ENCODE results near the gene BTBD7. TPM values are rescaled to one million over a fixed set of nuclear protein-coding genes. Genes with fewer than 3 reads are reported as not detected.

BTBD7 gene
- total and polyA plus RNA-seq, 2 donors (not counting 3 experiments of a cell fraction or from before 2014, with no cell fraction given), result 20.9 to 50.2 TPM

DNA sequence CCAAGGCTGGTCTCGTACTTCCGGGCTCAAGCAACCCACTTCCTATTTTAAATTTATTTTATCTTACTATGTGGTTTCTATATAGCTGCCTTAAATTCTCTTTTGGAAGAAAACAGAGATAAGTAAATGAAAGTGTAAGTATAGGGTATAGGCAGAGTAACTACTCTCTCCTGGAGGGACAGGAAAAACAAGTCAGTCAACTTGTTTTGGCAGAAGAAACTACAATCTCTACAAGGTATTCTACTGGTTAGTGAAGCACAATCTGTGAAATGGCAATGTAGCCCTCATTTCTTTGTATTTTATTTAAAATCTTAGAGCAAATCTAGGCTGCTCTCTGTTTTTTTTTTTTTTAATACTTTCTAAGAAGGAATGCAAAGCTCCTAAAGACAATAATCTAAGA, 70.4 kb downstream of the BTBD7 start:
- TF ChIP-seq POLR2AphosphoS5 (IDR thresholded peaks at IDR 0.05; ENCODE audit: insufficient read depth, low read depth, low read length) (no peak), JUN (IDR thresholded peaks at IDR 0.05; ENCODE audit: borderline replicate concordance, insufficient read depth, insufficient read length, low read depth) (no peak), GATA2 (IDR thresholded peaks at IDR 0.05; ENCODE audit: insufficient read depth, insufficient read length, low read depth, low read length) (no peak), MYC (IDR thresholded peaks at IDR 0.05; ENCODE audit: low read depth, low read length) (no peak), EZH2 (IDR thresholded peaks at IDR 0.05; ENCODE audit: borderline replicate concordance, low read depth, low read length, severe bottlenecking) (no peak), POLR2A (IDR thresholded peaks at IDR 0.05; ENCODE audit: low read depth, low read length) (no peak)
- TF ChIP-seq, protein P1, sequence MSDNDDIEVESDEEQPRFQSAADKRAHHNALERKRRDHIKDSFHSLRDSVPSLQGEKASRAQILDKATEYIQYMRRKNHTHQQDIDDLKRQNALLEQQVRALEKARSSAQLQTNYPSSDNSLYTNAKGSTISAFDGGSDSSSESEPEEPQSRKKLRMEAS (IDR thresholded peaks at IDR 0.05; ENCODE audit: insufficient read depth, insufficient read length), result no peak
- Histone ChIP-seq H3K4me1 (ENCODE audit: control insufficient read depth, extremely low read depth, insufficient read depth, low read length) (peaks cover 10% of the 10 kb centered on the region), H3K9ac (replicated peaks; ENCODE audit: extremely low read depth, insufficient read depth, low read length) (no peak overlapping the region), H3K36me3 (ENCODE audit: control insufficient read depth in 2 of 2, extremely low read depth in 1 of 2, insufficient read depth in 2 of 2, low read length in 2 of 2) (peaks cover 3 to 5% of the 10 kb centered on the region in 2 experiments), H3K4me3 (replicated peaks in 1 of 3; ENCODE audit: insufficient read depth in 1 of 3, low read depth in 1 of 3, low read length in 3 of 3) (no peak overlapping the region), H3K79me2 (ENCODE audit: control insufficient read depth, insufficient read depth, low read length) (peaks cover 27% of the 10 kb centered on the region), H3K9me1 (replicated peaks; ENCODE audit: control insufficient read depth, extremely low read depth, insufficient read depth, low read length) (no peaks in the 10 kb centered on the region), H3K9me3 (replicated peaks; ENCODE audit: control insufficient read depth, insufficient read depth, low read length) (no peaks in the 10 kb centered on the region), H4K20me1 (replicated peaks; ENCODE audit: control insufficient read depth, extremely low read depth, insufficient read depth, low read length) (no peaks in the 10 kb centered on the region), H3K4me2 (ENCODE audit: insufficient read depth, low read length) (no peak overlapping the region), H3K27ac (ENCODE audit: insufficient read depth, low read depth, low read length) (no peak overlapping the region), H2AFZ (ENCODE audit: low read depth, low read length) (no peak overlapping the region), H3K27me3 (ENCODE audit: control insufficient read depth in 2 of 2, insufficient read depth in 2 of 2, low read length in 2 of 2) (no peaks in the 10 kb centered on the region)
- ChIA-PET POLR2A (no interaction called here), CTCF (interaction anchor here (1.0 kb wide), 1 partner anchor 8 kb away, joined by 3 read pairs; no protein-coding TSS in a partner anchor)
- BruUV-seq (replicated peaks), result no TSS peak
- FAIRE-seq (no peak), DNase-seq (ENCODE audit: low read depth, low spot score) (no peak)
- intact Hi-C loops (cut with micrococcal nuclease), result no loop called here
- dilution Hi-C loops (cut with MboI; ENCODE audit: extremely low pct_ligation_motif_present, low sequenced_read_pairs), result no loop called here

DNA sequence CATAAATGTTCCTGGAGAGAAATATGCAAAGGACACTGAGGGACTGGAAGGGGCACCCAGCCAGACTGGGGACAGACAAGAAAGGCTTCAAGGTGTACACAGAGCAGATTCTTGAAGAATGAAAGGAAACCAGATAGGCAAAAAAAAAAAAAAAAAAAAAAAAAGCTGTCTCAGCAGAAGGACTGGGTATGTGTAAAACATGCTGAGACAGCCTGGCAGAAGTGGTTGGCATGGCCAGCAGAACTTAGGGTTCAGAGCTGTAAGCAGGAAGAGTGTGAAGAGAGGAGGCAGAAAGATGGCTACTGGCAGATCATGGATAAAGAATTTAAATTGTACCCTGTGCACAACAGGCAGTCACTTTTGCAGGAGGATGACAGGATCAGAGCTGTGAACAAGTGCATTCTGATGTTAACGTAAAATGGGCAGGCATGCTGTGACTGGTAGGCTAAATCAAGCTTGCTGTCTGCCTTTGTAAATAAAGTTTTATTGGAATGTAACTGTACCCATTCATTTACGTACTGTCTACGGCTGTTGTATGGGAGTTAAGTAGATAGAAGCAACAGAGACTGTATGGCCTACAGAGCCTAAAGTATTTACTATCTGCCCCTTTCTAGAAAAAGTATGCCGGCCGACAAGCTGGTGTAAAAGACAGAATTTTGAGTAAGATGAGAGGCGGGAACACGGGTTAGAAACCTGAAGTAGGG, 83.6 kb downstream of the BTBD7 start:
- no peaks in the 10 kb centered on the region for H3K79me2 ChIP-seq (ENCODE audit: control insufficient read depth, insufficient read depth, low read length)
- DNase-seq (ENCODE audit: low read depth, low spot score) (no peak), FAIRE-seq (no peak)
- H3K4me1 ChIP-seq (ENCODE audit: control insufficient read depth, extremely low read depth, insufficient read depth, low read length), result no peaks in the 10 kb centered on the region
- TF ChIP-seq, protein P1 (IDR thresholded peaks at IDR 0.05; ENCODE audit: insufficient read depth, insufficient read length), result no peak
- no peak for TF ChIP-seq JUN (IDR thresholded peaks at IDR 0.05; ENCODE audit: borderline replicate concordance, insufficient read depth, insufficient read length, low read depth)
- TF ChIP-seq POLR2A (IDR thresholded peaks at IDR 0.05; ENCODE audit: low read depth, low read length), result no peak
- no peak for TF ChIP-seq FOS (IDR thresholded peaks at IDR 0.05; ENCODE audit: borderline replicate concordance, insufficient read depth, low read length)
- TF ChIP-seq GATA2 (IDR thresholded peaks at IDR 0.05; ENCODE audit: insufficient read depth, insufficient read length, low read depth, low read length), result no peak
- TF ChIP-seq MYC (IDR thresholded peaks at IDR 0.05; ENCODE audit: low read depth, low read length), result no peak
- ChIA-PET CTCF (interaction anchor here (0.6 to 1.1 kb wide), 4 partner anchors 9 to 646 kb away, joined by 3 to 4 read pairs (median 4); no protein-coding TSS in a partner anchor), POLR2A (interaction anchor here (0.7 kb wide), 1 partner anchor 305 kb away, joined by 7 read pairs; no protein-coding TSS in a partner anchor)
- no peaks in the 10 kb centered on the region for H3K9me1 ChIP-seq (replicated peaks; ENCODE audit: control insufficient read depth, extremely low read depth, insufficient read depth, low read length)
- intact Hi-C loops (cut with micrococcal nuclease) (no loop called here), dilution Hi-C loops (cut with MboI; ENCODE audit: extremely low pct_ligation_motif_present, low sequenced_read_pairs) (no loop called here)
- H4K20me1 ChIP-seq (replicated peaks; ENCODE audit: control insufficient read depth, extremely low read depth, insufficient read depth, low read length), result no peaks in the 10 kb centered on the region
- no peak overlapping the region for H3K27ac ChIP-seq (ENCODE audit: insufficient read depth, low read depth, low read length)
- no TSS peak for BruUV-seq (replicated peaks)
- H3K27me3 ChIP-seq (ENCODE audit: control insufficient read depth in 2 of 2, insufficient read depth in 2 of 2, low read length in 2 of 2), result no peaks in the 10 kb centered on the region
- peaks cover 9 to 22% of the 10 kb centered on the region in 2 experiments for H3K36me3 ChIP-seq (ENCODE audit: control insufficient read depth in 2 of 2, extremely low read depth in 1 of 2, insufficient read depth in 2 of 2, low read length in 2 of 2)
- no peak overlapping the region for H2AFZ ChIP-seq (ENCODE audit: low read depth, low read length)
- no peak overlapping the region for H3K4me2 ChIP-seq (ENCODE audit: insufficient read depth, low read length)
- no peaks in the 10 kb centered on the region for H3K9me3 ChIP-seq (replicated peaks; ENCODE audit: control insufficient read depth, insufficient read depth, low read length)
- no peak overlapping the region for H3K9ac ChIP-seq (replicated peaks; ENCODE audit: extremely low read depth, insufficient read depth, low read length)
- H3K4me3 ChIP-seq (replicated peaks in 1 of 3; ENCODE audit: insufficient read depth in 1 of 3, low read depth in 1 of 3, low read length in 3 of 3), result no peak overlapping the region

Measured in endothelial cell of umbilical vein (primary cell).